ENCODE measurements around the gene RSAD2.

RSAD2 gene

DNA sequence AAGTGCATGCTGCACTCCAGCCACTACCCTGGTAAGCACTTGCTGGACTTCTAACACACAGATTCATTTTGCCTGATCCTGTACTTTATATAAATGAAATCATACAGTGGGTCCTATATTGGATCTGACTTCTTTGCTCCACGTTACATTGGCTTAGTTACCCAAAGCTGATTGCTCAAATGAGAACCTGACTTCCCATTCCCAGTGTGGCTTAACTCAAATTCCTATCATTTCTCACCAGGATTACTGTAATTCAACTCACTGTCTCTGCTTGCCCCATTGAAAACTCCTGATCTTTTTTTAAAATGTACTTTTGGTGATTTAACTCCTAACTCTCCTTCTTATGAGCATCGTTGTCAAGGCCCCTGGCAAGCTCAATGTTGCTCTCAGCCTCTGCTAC is 1.4 kb downstream of the RSAD2 start:
- TF ChIP-seq, protein P1, sequence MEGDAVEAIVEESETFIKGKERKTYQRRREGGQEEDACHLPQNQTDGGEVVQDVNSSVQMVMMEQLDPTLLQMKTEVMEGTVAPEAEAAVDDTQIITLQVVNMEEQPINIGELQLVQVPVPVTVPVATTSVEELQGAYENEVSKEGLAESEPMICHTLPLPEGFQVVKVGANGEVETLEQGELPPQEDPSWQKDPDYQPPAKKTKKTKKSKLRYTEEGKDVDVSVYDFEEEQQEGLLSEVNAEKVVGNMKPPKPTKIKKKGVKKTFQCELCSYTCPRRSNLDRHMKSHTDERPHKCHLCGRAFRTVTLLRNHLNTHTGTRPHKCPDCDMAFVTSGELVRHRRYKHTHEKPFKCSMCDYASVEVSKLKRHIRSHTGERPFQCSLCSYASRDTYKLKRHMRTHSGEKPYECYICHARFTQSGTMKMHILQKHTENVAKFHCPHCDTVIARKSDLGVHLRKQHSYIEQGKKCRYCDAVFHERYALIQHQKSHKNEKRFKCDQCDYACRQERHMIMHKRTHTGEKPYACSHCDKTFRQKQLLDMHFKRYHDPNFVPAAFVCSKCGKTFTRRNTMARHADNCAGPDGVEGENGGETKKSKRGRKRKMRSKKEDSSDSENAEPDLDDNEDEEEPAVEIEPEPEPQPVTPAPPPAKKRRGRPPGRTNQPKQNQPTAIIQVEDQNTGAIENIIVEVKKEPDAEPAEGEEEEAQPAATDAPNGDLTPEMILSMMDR (IDR thresholded peaks at IDR 0.05), result no peak

DNA sequence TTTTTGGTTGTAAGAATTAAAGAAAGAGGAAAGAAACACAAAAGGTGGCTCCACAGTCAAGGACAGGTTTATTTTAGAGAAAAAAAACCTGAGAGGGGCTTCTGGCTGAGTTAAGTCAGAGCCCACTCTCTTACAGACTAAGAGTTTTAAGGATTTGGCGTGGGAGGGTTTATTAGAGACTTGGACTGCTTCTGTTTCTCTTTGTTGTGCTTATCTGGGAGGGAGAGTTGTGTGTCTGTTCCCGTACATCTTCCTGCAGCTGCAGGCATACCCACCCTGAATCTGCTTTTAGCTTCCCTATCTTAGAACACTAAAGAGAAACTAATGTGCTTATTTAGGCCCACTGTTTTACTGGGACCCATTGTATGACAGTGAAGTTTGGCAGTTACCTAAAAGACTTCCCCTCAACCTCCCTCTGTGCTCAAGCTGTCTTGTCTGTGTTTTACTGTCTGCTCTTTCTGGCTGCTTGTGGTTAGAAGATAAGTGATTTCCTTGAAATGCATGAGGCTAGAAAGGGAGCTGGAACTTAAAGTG is 2.7 kb downstream of the RSAD2 start:
- TF ChIP-seq, protein P1 (IDR thresholded peaks at IDR 0.05), result no peak

GRCh38 chr2:6881046-6881445 is 3.5 kb downstream of the RSAD2 start:
- TF ChIP-seq, protein P1 (IDR thresholded peaks at IDR 0.05), result no peak

DNA sequence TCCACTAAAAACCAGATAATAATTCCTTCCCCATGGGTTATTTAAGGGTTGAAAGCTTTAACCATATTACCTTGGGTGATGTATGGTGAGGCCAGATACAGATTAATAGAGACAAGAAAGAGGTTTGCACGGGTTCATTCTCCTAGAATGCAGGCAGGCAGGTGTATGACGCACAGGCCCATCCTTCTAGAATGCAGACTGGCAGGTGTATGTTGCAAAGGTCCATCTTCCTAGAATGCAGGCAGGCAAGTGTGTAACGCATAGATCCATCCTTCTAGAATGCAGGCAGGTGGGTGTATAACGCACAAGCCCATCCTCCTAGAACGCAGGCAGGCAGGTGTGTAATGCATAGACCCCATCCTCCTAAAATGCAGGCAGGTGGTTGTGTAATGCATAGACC is 3.9 kb downstream of the RSAD2 start:
- TF ChIP-seq, protein P1 (IDR thresholded peaks at IDR 0.05), result no peak

DNA sequence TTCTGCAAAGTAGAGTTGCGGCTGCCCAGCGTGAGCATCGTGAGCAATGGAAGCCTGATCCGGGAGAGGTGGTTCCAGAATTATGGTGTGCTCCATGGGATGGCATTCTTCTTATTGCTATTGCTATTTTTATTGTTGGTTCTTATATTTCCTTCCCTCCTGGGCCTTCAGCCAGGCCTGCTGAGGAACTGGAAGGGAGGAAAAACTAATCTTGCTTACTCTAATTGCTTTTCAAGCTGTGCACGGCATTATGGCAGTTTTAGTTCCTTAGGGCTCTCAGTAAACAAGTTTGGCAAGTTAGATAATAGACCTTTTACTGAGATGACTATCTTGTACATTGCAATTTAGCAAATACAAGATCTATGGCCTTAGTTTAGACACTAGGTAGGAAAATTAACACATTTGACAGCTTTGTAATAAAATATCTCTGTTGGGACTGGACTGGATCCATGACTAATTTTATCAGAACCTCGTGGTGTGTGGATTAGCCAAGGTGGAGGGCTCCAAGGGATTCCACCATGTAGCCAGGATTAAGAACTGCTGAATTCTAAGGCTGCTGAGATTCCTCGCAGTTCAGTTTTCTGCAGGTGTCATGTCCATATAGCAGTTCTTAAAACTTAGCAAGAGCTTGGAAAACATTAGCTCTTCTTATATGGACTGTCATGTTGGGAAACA is 6.0 kb downstream of the RSAD2 start:
- TF ChIP-seq, protein P1 (IDR thresholded peaks at IDR 0.05), result no peak

DNA sequence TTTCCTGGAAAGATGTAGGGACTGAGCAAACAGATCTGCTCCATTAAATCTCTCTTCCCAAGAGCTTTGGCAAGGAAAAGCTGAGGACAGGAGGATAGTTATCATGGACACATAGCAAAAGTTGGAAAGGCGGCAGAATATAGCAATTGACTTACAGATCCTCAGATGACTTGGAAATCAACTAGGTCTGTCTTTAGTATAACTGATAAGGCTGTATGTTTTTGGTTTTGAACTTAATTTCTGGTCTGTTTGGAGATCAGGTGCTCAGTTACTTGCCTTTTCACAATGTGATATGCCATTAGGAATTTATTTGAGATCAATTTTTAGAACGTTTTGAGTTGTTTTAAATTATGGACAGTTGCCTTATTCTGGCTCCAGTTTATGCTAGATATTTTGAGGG is 8.0 kb downstream of the RSAD2 start:
- TF ChIP-seq, protein P1 (IDR thresholded peaks at IDR 0.05), result no peak

DNA sequence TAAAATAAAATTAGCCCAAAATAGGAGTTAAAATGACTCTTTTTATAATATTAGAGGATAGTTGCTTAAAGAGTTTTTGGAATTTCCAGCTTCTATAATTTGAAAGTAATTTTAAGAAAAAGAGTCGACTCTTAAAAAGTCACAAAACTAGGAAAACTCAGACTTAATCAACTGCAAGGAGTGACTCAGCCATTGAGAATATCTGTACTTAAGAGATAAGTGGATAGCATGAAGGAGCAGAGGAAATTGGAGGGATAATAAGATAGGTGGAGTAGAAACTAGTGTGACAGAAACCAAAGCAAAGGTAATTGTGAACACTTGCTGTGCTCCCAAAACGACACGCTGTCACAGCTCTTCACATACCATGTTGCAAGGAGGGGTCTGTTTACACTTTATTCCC is 8.4 kb downstream of the RSAD2 start:
- TF ChIP-seq, protein P1 (IDR thresholded peaks at IDR 0.05), result no peak
